ENCODE data around the gene LRMDA.

Gene LRMDA

DNA sequence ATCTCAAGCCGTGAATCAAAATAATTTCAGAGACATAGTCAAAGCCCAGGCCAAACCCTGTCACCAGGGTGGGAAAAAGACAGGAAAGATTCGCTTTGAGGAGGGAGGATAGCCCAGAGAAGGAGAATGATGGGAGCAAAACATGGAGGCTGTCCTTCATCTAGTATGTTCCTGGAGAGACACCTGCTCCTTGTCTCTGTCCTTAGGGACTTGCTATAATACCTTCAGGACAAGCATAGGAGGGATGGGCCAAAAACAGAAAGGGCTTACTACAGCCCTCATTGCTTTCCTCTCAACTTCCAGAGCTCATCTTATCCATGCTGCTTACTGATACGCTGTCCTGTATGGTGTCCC, 593.7 kb downstream of the LRMDA start:
- no peak for DNase-seq (ENCODE audit: low read depth in 2 of 2)

DNA sequence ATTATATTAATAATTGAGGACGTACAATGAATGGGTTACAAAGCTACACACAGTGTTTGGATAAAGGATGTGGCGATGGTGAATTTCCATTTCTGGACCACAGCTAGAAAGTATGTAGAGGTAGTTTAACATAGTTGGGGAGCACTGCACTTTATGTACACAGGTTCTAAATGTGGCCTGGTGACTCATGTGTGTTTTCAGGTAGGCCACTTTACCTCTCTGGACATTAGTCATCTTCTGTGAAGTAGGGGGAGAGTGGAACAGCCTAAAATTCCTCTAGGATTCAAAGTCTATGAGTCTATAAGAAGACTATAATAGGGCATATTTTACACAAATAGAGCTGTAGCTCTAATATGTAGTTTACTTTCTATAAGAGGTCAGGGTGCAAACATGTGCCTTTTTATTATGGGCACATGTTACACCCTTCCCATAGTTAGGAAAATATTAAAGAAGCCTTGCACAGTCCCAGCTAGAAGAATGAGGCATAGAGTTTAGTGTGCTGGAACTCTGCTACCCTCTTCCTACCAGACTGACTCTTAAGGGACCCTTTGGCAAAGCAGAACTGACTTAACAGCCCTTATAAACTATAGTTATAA, 594.9 kb downstream of the LRMDA start:
- no peak for DNase-seq (ENCODE audit: low read depth in 2 of 2)

DNA sequence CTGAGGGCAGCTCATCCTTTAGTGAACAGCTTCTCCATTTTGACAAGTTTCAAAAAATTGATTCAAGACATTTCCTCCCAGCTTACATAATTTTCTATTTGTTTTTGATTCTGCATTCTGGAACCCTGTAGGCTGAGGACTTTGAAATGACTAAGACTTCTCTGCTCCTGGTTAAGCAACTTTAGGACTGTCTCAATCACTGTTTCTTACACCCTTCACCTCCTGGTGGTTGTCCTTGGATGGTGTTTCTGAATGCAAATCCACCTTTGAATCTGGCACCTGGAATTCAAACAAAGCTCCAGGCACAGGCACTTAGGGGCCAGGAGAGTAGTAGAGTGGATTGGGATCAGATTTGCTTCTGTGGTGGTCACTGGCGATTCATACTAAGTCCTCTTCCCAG, 595.5 kb downstream of the LRMDA start:
- DNase-seq (ENCODE audit: low read depth in 2 of 2): no peak

DNA sequence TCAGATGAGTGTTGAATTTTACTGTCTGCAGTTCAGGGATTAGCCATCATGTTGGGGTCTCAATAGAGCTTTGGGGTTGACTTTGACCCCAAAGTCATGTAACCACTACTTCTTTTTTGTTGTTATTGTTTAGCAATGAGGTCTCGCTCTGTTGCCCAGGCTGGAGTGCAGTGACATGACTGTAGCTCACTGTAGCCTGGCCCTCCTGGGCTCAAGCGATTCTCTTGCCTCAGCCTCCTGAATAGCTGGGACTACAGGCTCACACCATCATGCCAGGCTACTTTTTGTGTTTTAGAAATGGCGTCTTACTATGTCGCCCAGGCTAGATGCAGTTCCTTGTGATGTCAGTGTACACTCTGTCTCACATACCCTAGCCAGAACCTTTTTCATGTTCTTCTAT, 598.4 kb downstream of the LRMDA start:
- no peak for DNase-seq (ENCODE audit: low read depth in 2 of 2)

DNA sequence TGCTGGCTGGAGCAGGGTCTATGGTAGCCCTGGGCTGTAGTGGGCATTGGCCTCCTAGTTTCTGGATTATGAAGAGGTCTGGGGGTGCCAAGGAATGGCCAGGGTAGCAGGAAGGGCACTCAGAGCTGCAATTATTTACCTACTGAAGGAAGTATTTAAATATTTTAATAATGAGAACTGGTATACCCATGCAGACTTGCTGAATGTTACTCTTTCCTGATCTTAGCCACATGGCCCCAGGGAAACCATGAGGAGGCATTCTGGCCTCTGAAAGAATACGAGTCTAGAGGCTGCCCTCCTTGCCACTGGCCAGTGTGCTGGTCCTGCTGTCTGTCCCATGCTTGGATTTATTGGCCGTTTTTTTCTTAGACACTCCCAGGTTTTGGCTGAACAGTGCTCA, 599.7 kb downstream of the LRMDA start:
- no peak for DNase-seq (ENCODE audit: low read depth in 2 of 2)

DNA sequence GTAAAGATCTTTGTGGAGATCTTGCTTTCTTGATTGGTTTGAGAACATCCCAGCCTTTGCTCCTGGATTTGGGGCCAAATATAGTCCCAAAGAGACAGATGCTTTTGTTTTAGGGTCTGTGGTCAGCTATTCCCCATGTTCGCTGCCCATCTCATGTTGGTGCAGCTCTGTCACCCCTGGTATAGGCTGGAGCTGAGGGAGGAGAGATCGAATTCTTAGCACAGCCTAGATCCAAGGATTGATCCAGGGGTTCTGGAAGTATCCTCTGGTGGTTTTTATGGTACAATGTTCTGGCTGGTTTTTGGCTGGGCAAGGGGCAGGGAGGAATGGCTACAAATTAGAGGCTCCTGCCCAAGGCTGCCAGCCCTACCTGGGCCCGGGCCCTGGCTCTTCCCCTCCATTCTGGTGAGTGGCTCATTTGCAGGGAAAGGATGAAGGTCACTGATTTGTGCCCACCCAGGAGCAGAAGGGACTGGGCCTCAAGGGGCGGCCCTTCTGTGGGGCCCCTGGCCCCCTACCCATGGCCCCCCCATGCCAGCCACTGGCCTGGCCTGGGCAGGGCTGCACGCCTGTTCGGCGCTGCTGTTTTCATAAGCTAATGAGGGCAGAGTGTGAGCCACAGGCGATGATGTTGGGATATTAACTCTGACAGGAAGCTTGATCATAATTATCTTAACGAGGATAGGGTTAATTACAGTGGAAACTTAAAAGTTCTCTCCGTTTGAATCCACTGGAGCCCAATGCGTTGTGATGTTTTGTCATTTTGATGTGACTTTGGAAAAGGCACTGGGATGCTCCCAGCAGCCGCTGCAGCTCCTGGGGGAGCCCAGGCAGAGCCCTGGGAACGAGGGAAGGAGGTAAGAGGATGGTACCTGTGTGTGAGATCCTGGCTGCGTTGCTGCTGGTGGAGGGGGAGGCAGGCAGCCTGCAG, 600.6 kb downstream of the LRMDA start:
- no peak for DNase-seq (ENCODE audit: low read depth in 2 of 2)

DNA sequence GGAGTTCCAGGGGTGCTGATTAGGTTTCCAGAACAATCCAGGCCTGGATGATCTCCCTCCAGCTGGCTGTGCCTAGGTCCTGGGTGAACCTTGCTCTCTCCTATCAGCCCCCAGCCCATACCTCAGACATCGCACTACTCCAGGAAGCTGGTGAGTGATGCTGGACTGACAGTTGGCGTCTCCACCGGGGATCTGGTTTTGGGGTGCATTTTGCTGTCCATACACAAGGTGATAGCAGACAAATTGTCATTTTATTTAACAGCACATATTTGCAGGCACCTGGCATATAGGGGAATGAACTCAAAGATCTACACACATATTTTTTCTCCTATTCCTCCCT, 601.2 kb downstream of the LRMDA start:
- DNase-seq (ENCODE audit: low read depth in 2 of 2): no peak

DNA sequence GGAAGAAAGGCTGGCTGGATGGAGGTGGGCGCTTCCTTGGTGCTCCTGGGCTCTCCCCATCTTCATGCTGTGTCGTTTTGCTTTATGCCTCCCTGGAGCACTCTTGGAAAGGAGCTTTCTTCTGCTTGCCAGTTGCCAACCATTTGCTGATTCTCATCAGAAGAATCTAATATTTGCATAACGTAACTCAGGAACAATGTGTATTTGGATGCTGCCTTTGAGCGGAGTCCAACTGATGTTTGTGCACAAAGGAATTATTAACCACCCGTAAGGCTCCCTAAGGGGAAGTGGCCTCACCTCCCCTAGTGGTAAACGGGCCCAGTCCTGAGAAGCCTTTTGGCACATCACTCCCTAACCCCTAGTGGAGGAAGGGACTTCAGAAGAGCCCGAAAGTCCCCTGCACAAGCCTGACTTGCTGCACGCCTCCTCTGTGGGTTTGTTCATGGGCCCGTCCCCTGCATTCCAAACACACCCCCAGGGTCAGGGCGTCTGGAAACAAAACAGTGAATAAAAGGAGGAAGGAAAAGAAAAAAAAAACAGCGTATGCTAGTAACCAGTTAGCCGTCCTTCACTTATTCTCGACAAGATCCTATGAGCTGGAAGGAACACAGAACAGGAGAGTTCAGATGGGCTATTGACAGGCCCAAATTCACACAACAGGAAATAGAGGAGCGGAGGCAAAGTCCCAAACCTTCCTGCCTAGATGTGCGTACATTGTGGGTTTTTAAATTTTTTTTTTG, 602.2 kb downstream of the LRMDA start:
- no peak for DNase-seq (ENCODE audit: low read depth in 2 of 2)

DNA sequence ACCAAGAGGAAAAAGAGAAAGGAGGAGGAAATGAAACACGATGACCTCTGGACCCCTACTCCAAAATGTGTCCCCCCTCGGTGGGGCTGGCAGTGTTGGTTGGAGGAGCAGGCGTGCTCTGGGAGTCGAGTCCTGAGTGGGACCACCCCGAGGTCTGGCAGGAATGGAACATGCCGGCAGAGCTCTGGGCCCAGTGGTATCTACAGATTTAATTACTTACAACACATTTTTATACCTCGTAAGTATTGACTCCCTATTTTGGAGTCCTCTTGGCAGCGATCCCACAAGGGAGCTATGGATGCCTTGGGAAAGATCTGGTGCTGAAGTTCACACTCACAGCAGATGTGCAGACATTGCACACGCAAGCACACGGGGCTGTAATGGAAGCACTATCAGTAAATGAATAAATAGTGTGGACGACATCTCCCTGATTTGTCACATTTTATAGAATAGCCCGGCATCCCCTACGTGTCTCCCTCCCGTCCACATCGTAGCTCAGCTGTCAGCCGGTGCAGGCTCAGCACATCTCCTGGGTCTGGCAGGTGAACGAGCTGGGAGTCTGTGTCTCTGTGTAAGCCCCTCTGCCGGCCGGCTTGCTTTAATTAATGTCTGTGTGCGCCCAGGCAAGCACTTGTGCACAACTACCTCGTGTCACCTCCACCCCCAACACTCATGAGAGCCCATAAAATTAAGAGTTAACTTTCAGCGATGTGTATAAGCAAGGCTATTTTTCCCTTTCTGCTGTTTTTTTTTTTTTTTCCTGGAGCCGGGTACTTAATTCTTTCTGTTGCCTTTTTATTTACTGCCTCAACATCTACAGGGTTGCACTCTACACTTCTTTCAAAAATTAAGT, 603.2 kb downstream of the LRMDA start:
- DNase-seq (ENCODE audit: low read depth in 2 of 2): no peak

DNA sequence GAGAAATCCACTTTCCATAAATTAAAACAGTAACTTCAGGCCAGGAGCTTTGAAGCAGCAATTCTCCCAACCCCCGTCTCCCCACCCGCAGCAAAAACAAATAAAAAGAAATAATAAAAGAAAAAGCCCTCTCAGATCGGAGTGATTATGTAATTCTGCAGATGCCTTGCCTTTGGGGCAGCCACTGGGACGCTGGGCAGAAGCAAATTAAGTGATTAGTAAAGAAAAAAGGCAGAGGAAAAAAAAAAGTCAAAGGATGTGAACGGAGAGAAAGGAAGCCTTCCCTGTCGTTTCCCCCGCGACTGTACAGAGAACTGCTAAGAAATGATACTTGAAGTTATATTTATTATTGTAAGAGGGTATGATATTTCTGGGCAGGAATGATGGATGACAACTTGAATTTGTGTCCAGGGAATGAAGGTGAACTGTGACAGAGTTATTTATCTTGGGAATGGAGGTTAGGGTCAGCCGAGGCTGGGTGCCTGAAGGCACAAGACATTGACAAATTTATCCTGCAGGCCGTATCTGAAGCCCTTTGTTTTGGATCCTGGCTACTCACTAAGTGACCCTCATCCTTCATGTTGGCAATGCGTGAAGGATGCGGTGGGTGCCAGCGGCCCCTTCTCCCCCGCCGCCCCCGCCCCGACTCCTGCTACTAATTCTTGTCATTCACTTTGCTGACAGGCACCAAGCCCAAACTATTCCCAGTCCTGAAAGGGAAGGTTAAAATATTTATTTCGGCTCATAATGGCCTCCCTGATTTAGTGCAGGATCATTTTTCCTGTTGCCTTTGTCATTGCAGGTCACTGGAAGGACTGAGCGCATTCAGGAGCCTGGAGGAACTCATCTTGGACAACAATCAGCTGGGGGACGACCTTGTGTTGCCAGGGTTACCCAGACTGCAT, 604.0 kb downstream of the LRMDA start:
- DNase-seq (ENCODE audit: low read depth in 2 of 2): no peak

DNA sequence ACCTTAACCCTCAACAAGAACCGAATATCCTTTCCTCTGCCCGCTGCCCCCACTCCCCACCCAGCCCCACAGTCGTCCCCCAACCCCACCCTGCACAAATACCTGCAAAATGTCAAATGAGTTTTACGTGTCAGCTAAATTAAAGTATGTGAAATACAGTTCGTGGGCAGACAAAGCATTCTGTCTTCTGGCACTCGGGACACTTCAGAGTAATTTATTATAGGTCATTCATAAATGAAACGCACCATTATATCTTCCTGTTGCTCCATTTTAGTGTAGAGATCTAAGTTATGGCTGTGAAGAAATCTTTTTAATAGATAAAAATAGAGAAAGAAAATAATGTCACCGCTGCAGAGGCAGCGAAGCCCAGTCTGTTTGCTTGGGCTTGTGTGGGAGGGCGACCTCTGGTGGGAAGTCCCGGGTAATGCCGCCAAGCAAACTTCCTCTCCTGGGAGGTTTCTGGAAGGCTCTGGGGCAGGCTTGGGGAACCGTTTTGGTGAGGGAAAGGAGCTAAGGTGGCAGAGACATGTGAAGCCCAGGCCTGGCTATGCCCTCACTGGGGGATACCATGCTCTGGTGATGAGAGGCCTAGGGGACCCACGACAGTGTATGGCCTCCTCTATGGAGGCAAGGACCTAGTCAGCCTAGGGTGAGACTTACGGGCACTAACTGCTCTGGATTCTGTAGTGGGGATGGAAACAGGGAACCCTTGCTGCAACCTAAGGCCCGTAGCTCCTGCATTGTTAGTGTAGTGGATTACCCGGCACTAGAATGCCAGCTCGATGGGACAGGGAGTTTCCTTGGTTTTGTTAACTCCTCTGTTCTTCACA, 604.9 kb downstream of the LRMDA start:
- DNase-seq (ENCODE audit: low read depth in 2 of 2): peak; percentile 33 to 42

DNA sequence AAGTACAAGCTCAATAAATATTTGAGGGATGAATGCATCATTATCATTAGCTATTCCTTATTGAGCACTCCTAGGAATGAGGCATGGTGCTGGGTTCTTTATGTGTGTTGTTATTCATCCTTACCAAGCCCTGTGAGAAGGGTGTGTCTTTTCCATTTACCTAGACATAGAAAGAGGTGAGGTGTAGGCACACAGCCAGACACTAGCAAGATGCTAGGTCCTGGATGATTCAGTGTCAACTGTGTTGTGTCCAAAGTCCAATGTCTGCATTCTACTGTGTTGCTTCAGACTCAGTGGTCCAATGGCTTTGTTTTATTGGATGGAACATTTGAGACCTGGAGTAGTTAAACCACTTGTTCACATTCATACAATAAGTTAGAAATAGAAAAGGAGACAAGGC, 605.5 kb downstream of the LRMDA start:
- DNase-seq (ENCODE audit: low read depth in 2 of 2): no peak

DNA sequence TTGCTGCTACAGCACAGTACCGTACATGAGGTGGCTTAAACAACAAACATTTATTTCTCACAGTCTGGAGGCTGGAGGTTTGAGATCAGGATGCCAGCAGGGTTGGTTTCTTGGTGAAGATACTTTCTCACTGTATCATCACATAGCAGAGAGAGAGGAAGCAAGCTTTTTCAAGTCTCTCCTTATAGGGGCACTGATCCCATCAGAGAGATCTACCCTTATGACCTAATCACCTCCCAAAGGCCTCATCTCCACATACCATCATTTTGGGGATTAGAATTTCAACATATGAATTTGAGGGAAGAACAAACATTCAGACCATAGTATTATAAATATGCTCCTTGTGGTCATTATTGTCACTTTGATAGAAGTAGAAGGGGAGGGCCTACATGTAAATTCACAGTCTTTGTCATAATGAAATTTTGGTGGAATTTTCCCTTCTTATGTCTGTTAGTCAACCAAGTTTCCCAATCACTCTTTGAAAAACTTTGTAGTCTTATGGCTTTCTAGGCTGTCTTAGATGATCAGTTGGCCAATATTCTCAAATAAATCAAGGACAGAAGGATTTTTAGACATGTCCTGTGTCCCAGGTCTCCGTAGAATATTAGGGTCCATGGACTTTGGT, 606.2 kb downstream of the LRMDA start:
- DNase-seq (ENCODE audit: low read depth in 2 of 2): peak in 1 of 2 experiments; percentile 27

DNA sequence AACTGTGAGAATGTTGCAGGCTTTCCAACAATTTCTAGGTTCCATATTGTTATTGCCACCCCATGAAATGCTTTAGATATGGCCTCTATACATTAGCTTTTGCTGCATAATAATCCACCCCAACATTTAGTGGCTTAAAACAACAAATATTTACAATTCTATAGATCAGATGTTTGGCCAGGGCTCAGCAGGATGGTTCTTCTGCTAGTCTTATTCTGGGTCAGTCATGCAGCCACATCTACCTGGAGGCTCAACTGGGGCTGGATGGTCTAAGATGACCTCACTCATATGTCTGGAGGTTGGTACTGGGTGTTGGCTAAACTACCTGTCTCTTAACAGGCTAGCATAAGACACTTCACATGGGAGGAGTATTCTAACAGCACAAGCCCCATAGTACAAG, 607.3 kb downstream of the LRMDA start:
- no peak for DNase-seq (ENCODE audit: low read depth in 2 of 2)

DNA sequence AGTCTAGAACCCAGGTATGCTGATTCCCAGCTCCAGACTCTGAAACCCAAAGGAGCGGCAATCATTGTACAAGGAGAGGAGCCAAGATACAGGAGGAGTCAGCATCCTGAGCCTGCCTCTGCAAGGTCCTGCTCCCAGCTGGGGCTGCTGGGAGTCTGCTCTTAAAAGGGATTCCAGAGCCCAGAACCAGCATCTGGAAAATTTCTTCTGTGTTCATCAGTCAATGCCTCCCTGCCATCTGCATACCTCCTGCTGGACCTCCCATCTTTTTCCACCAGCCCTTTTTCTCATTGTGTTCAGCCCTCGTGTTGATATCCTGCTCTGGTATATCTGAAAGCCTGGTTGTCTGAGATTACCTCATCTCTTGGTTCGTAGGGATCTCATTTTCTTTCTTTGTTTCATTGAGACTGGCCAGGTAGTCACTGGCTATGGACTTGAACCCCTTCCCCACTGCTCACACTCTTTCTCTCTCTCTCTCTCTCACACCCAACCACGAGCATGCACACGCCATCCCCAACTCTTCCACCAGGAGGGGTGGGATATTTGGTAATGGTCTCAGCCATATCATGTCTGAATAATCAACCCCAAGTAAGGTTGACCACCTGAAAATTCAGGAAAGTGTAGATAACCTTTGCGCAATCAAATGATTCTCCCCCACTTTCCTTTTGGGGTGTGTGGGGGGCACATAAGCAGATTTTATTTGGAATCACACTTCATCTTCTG, 608.8 kb downstream of the LRMDA start:
- no peak for DNase-seq (ENCODE audit: low read depth in 2 of 2)

DNA sequence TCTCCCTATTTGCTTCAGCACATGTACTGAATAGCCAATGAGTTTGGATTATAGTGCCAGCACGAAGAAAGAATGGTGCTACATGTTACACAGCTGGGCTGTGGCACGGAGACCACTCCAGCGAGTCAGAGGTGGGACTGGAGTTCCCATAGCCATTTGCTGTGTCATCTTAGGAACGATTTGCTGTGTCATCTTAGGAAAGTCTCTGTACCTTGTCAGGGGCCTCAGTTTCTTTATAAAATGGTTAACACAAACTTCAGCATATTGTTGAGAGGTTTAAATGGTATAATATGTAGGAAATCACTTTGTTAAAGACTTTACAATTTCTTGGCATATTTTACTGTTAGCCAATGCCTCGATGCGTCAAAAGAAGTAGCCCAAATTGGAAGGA, 609.4 kb downstream of the LRMDA start:
- no peak for DNase-seq (ENCODE audit: low read depth in 2 of 2)

DNA sequence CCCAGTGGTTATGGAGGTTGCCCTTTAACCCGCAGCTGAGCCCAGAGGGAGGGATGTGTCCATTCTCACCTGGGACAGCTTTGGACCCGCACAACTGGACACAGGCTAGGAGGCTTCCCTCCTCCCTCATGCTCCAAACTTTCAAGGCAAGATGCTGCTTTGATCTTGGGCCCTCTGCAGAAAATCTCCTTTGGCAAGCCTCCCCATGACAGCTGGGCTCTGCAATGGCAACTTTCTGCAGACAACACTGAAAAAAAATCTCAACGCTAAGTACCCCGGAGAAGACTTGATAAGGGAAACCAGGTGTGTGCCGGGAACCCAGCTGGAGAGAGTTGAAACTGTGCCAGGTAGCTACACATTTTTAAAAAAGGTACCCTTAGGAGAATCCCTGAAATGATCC, 610.1 kb downstream of the LRMDA start:
- DNase-seq (ENCODE audit: low read depth in 2 of 2): no peak

DNA sequence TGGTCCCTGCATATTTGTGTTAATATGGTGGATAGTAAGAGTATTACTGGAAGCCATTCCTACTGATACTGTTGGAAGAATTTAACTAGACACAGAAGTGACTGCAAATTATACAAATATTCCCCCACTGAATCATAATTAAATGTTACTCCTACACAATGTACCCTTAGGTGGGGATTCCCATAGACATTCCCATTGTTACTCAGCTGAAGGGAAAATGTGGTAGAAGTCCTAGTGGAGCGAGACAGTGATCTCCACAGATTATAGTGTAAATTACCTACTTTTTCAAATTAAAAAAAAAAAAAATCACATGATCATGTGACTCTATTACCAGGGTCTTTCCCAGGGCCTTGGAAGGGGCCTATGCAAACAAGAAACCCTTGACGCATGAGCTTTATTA, 611.8 kb downstream of the LRMDA start:
- no peak for DNase-seq (ENCODE audit: low read depth in 2 of 2)

DNA sequence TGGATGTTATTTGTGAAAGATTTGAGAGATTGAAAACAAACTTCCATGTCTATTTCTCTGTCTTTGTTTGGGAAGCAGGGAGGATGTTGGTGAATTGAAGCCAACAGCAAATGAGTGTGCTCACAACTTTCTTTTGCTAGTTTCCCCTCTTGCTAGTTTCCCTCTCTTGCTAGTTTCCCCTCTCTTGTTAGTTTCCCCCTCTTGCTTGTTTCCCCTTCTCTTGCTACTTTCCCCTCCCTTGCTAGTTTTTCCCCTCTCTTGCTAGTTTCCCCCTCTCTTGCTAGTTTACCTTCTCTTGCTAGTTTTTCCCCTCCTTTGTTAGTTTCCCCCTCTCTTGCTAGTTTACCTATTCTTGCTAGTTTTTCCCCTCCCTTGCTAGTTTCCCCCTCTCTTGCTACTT, 613.3 kb downstream of the LRMDA start:
- DNase-seq (ENCODE audit: low read depth in 2 of 2): no peak

Data from fibroblast of skin of left quadriceps (primary cell).